Endothelial cell of hepatic sinusoid (primary cell): ENCODE measurements around the gene NFATC1.

Experiments used
- in situ Hi-C: cut with HindIII; loops from 2 replicates; pipeline ENCODE4 v1.10.0; 2017; ENCODE audit warnings: low sequenced_read_pairs

NFATC1 gene

DNA sequence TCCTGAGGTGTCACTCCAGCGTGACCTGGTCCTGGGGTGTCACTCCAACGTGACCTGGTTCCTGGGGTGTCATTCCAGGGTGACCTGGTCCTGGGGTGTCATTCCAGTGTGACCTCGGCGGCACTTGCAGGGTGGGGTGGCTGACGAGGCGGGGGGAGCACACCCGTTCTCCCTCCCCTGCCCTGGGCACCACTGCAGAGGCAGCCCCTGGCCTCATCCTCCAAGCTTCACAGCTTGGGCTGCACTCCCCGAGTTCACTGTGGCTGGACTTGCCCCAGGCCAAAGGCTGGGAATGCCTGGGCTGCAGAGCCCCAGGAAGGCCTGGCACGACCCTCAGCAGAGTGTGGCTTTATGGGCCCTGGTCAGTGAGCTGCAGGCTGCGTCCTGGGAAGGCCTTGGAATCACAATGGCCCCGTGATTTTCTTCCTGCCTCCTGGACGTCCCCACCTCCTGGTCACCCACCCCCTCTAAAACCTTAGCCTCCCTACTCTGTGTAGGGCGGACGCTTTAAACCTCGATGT, 88.3 kb downstream of the NFATC1 start:
- in situ Hi-C loops = no loop called here

DNA sequence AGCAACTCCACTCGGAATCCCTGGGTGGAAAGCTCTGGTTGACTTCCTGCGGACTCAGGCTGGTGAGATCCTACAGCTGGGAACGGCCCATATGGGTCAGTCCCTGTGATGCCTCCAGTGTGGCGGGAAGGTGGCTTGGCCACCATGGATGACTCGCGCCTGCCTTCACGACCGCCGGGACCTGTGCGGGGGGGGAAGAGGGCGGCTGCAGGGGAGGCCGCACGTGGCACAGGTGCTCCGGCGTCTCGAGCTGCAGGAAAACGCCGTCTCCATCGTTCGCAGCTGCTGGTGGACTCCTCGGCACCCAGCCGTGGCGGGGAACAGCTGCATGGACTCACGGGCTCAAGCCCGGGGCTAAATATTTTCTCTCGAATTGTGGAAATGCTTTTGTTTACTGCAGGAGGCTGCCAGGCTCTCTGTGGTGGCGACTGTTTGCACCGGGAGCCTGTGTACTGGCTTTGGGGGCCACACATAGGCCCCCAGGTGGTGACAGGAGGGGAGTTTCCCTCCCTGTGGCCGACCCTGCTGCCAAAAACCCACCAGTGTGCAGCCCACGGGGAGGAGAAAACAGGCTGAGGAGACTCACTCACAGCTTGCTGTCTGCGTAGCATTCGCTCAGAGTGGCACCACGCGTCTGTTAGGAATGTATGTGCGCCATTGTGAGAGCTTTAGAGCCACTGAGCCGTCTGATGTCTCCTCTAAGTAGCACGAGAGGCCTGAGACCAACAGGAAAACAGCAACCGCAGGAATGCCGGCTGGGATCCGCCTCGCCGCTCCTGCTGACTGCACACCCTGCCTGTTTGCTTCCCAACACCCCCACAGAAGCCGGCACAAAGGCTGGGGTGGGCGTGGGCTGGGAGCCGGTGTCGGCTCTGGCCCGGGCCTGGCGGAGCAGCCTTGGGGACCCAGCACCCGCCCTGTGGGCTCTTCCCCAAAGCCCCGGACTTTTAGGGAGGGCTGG, 89.2 kb downstream of the NFATC1 start:
- in situ Hi-C loops = no loop called here

- in situ Hi-C loops = no loop called here
These were observed 90.1 kb downstream of the NFATC1 start for GRCh38 chr18:79485788-79486355.

- in situ Hi-C loops = no loop called here
These were observed 90.8 kb downstream of the NFATC1 start for GRCh38 chr18:79486356-79487182.

DNA sequence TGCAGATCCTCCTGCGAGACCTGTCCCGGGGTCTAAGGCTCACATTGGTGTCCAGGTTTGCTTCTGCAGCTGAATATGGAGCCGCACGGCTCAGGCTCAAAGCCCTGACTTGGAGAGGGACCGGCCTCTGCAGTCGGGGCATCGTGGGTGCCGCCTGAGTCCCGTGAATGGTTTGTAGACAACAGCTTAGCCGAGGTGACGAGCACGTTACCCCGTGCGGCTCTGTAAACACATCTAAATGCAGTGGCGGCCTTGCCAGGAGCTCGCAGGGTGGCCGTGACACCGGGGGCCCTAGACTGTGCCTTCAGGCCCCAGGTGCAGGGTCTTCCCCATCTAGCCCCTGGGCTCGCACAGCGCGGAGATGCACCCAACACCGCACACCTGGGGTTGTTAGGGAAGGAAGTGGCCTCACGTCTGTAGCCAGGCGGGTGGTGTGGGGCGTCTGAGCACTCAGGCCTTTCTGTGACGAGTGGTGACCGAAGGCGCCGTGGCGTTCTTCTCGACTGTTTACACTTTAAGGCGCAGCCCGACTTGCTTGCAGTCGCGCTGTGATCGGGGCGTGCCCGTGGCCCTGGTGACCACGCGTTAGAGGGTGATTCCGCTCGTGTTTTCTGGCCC, 91.6 kb downstream of the NFATC1 start:
- in situ Hi-C loops = no loop called here

DNA sequence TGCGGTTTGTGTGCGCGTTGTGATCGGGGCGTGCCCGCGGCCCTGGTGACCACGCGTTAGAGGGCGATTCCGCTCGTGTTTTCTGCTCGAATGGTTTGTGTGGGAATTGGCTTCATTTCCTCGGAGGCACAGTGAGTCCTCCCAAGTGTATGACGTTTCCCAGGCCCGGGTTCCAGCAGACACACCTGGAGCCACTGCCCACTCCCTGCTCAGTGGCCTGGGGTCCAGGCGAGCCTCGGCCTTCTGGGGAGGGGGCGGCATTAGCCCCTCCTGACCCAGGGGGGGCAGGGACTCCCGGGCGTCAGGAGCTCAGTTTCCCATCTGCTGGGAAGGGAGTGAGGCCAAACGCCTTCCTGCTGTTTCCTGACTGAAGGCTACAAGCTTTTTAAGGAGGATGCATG, 92.1 kb downstream of the NFATC1 start:
- in situ Hi-C loops = no loop called here

- in situ Hi-C loops = no loop called here
These were observed 92.8 kb downstream of the NFATC1 start for GRCh38 chr18:79488311-79489050.

GRCh38 chr18:79489051-79489898, 93.5 kb downstream of the NFATC1 start:
- in situ Hi-C loops = no loop called here

GRCh38 chr18:79489899-79490625, 94.3 kb downstream of the NFATC1 start:
- in situ Hi-C loops = no loop called here

GRCh38 chr18:79490626-79491041, 94.9 kb downstream of the NFATC1 start:
- in situ Hi-C loops = no loop called here

DNA sequence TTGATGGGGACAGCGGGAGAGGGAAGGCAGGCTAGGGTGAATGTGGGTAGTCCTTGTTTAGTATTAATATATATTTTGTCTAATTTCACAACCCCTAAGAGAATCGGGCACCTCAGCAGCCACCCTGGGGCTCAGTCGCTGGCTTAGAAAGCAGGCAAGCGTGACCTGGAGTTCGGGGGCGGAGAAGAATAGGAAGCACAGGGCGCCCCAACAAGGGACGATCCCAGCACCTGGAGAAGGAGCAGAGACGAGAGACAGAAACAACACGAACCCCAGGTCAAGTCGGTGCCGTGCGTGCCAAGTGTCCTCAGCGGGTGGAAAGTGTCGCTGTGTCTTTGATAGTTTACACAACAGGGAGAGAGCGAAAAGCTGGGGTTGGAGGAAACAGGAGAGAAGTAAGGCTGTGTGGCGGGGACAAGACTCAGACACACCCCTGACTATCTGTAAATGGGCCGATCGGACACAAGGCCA, 95.4 kb downstream of the NFATC1 start:
- in situ Hi-C loops = no loop called here

DNA sequence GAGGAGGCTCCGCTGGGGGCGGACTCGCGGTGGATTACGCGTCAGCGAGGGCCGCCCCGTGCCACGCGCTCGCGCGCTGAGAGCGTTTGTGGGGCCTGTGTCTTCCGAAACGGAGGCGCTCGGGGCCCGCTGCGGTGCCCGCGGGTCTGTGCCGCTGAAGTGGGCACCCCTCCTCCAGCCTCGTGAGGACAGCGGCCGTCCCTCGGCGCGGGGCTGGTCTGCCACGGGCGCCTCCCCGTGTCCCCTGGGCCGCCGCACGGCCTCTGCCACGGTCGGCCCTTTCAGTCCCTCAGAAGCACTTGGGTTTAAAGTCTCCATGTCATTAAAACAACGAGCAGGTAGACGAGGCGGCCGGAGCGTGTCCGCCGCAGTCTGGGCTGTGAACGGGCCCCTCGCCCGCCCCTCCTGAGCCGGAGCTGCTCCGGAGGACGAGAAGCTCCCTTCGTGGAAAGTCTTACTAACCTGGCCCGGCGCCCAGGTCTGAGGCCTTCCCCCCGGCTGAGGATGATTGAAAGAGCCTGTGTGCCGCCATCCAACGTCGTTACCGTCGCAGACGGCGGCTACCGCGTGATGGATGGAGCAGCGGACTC, 97.6 kb downstream of the NFATC1 start:
- in situ Hi-C loops = no loop called here

DNA sequence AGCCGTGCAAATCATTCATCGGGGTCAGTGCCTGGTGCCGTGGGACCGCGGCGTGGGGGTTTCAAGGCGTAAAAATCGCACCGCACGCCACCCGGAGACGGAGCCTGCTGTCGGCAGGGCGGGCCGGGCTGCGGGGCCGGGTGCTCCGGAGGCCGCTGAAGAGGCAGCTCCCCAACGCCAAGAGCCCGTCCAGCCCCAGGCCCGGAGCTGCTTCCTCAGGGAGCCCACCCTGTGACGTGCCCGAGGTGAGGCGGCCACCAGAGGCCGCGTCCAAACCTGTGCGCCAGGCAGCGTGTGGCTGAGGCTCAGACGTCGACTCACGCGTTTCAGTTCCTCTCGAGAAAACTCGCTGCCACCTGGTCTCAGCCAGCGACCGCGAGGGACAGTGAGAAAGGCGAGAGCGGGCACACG, 98.1 kb downstream of the NFATC1 start:
- in situ Hi-C loops = no loop called here

DNA sequence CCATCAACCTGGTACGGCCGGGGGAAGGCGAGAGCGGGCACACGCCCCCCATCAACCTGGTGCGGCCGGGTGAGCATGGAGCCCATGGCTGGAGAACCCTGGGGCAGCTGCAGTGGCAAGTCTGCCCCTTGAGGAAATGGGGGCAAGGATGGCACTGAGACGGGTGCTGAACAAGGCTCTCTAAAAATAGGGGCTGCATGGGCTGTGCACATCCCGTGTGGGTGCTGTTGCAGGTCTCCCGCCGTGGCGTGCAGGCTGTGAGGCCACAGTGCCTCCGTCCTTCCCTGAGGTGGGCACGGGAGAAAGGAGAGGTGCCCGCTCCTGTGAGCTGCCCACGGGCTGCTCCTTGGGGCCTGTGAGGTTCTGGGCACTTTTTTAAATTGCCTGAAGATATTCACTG, 99.2 kb downstream of the NFATC1 start:
- in situ Hi-C loops = no loop called here

DNA sequence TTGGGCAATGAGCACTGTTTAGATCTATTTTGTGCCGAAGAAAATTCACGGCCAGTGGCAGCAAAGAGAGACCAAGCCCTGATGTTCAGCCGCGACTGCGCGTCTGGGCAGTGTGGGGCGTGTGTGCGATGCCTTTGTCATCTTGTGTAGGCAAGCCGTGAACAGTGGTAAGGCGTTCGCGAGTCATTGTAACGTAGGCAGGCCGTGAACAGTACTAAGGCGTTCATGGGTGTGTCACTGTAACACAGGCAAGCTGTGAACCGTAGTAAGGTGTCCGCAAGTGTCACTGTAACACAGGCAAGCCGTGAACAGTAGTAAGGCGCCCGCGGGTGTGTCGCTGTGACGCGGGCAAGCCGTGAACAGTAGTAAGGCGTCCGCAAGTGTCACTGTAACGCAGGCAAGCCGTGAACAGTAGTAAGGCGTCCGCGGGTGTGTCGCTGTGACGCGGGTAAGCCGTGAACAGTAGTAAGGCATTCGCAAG, 99.9 kb downstream of the NFATC1 start:
- in situ Hi-C loops = no loop called here

GRCh38 chr18:79496237-79496977, 100.7 kb downstream of the NFATC1 start:
- in situ Hi-C loops = no loop called here

DNA sequence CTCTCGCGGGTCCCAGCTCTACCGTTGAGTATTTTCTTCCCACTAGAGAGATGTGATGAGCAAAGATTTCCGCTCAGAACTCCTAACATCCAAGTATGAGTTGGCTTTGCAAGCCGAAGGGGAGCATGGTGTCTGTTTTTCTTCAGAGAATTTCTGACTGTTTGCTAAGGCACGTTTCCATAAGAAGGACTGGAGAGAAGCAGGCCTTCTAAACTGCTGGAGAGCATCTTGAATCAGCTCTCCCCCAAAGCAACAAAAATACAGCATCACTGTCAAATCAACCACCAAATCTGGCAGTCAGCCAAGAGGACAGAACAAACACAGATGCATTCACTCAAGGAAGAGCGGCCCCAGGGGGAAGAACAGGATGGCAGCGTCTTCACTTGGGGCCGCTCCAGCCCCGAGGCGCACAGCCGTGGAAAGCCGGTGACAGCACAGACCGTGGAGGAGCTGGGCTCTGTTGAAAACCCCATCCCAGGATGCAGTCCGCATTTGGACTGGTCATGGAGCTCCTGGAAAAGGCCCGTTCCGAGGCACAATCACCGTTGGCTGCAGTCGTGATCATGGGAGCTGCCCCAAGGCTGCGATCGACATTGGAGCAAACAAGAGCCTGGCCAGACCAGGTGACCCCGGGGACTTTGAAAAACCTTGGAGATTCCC, 101.4 kb downstream of the NFATC1 start:
- in situ Hi-C loops = no loop called here
